ENCODE measurements around the gene SATB1. TPM values are rescaled to one million over a fixed set of nuclear protein-coding genes. Genes with fewer than 3 reads are reported as not detected.

SATB1 gene
- polyA plus RNA-seq, 1 donor from 2014 or later, result 16.0 TPM

GRCh38 chr3:18355832-18356231 is 69.3 kb downstream of the SATB1 start:
- Histone ChIP-seq H3K9ac (ENCODE audit: low read length) (no peak overlapping the region), H2AFZ (ENCODE audit: low read depth, low read length) (no peak overlapping the region), H3K36me3 (ENCODE audit: insufficient read depth, low read length) (no peaks in the 10 kb centered on the region), H3K4me3 (ENCODE audit: low read length) (no peak overlapping the region), H3K9me2 (ENCODE audit: insufficient read depth, low read length) (no peaks in the 10 kb centered on the region), H3K79me2 (replicated peaks; ENCODE audit: insufficient read depth, low read length) (no peaks in the 10 kb centered on the region), H4K20me1 (ENCODE audit: insufficient read depth) (no peaks in the 10 kb centered on the region), H3K9me3 (ENCODE audit: low read length) (no peaks in the 10 kb centered on the region), H3K27ac (ENCODE audit: low read length) (no peak overlapping the region), H3K27me3 (ENCODE audit: insufficient read depth, low read depth, low read length) (no peaks in the 10 kb centered on the region), H3F3A (ENCODE audit: insufficient read depth, low read length, poor library complexity, severe bottlenecking) (no peaks in the 10 kb centered on the region), H3K4me2 (ENCODE audit: low read length) (no peak overlapping the region)
- no peak for TF ChIP-seq RAD21 (conservative IDR thresholded peaks at IDR 0.05)
- TF ChIP-seq EZH2 (IDR thresholded peaks at IDR 0.05; ENCODE audit: borderline replicate concordance, insufficient read depth, low read length, poor library complexity, severe bottlenecking), result no peak
- TF ChIP-seq MXI1 (conservative IDR thresholded peaks at IDR 0.05; ENCODE audit: poor library complexity, severe bottlenecking), result no peak

GRCh38 chr3:18354701-18355100 is 70.4 kb downstream of the SATB1 start:
- H2AFZ ChIP-seq (ENCODE audit: low read depth, low read length), result no peak overlapping the region
- H3K9me2 ChIP-seq (ENCODE audit: insufficient read depth, low read length), result no peaks in the 10 kb centered on the region
- H3K9ac ChIP-seq (ENCODE audit: low read length), result no peak overlapping the region
- no peaks in the 10 kb centered on the region for H3K79me2 ChIP-seq (replicated peaks; ENCODE audit: insufficient read depth, low read length)
- no peaks in the 10 kb centered on the region for H3K36me3 ChIP-seq (ENCODE audit: insufficient read depth, low read length)
- H3K27me3 ChIP-seq (ENCODE audit: insufficient read depth, low read depth, low read length), result no peaks in the 10 kb centered on the region
- H3K9me3 ChIP-seq (ENCODE audit: low read length), result no peaks in the 10 kb centered on the region
- H3K4me3 ChIP-seq (ENCODE audit: low read length), result no peak overlapping the region
- no peaks in the 10 kb centered on the region for H3F3A ChIP-seq (ENCODE audit: insufficient read depth, low read length, poor library complexity, severe bottlenecking)
- no peak overlapping the region for H3K4me2 ChIP-seq (ENCODE audit: low read length)
- H3K27ac ChIP-seq (ENCODE audit: low read length), result no peak overlapping the region
- no peaks in the 10 kb centered on the region for H4K20me1 ChIP-seq (ENCODE audit: insufficient read depth)
- TF ChIP-seq EZH2 (IDR thresholded peaks at IDR 0.05; ENCODE audit: borderline replicate concordance, insufficient read depth, low read length, poor library complexity, severe bottlenecking) (no peak), REST (IDR thresholded peaks at IDR 0.05; ENCODE audit: borderline replicate concordance) (no peak), CTCF (IDR thresholded peaks at IDR 0.05; ENCODE audit: poor library complexity, severe bottlenecking) (no peak), SMC3 (conservative IDR thresholded peaks at IDR 0.05; ENCODE audit: poor library complexity) (no peak), EP300 (conservative IDR thresholded peaks at IDR 0.05; ENCODE audit: poor library complexity, severe bottlenecking) (no peak), TAF1 (IDR thresholded peaks at IDR 0.05; ENCODE audit: low read depth) (no peak), RAD21 (conservative IDR thresholded peaks at IDR 0.05) (no peak), MXI1 (conservative IDR thresholded peaks at IDR 0.05; ENCODE audit: poor library complexity, severe bottlenecking) (no peak), POLR2AphosphoS5 (IDR thresholded peaks at IDR 0.05) (no peak)
